Glutamatergic neuron (in vitro differentiated cells): Measurements from ENCODE around the gene SMAD5. TPM values are rescaled to one million over a fixed set of nuclear protein-coding genes. Genes with fewer than 3 reads are reported as not detected.

ENCODE experiments used
- DNase-seq: peaks from one replicate; pipeline ENCODE4 v3.0.0; 2022
- H3K27ac Mint-ChIP-seq: one replicate; pipeline ENCODE4 v1.8.0; 2020; ENCODE audit warnings: mild to moderate bottlenecking, mixed read lengths, inconsistent platforms; ENCODE audit not compliant: unreplicated experiment
- H3K27me3 Mint-ChIP-seq: one replicate; pipeline ENCODE4 v1.8.0; 2020; ENCODE audit warnings: mild to moderate bottlenecking, moderate library complexity, mixed read lengths, inconsistent platforms; ENCODE audit not compliant: unreplicated experiment
- H3K36me3 Mint-ChIP-seq: one replicate; pipeline ENCODE4 v1.8.0; 2020; ENCODE audit warnings: mild to moderate bottlenecking, mixed read lengths, inconsistent platforms; ENCODE audit not compliant: unreplicated experiment
- H3K4me1 Mint-ChIP-seq: one replicate; pipeline ENCODE4 v1.8.0; 2020; ENCODE audit warnings: mild to moderate bottlenecking, low read depth, mixed read lengths, inconsistent platforms; ENCODE audit not compliant: unreplicated experiment
- H3K4me3 Mint-ChIP-seq: one replicate; pipeline ENCODE4 v1.8.0; 2020; ENCODE audit warnings: mild to moderate bottlenecking, mixed read lengths, inconsistent platforms; ENCODE audit not compliant: unreplicated experiment
- H3K9me3 Mint-ChIP-seq: one replicate; pipeline ENCODE4 v1.8.0; 2020; ENCODE audit warnings: mild to moderate bottlenecking, moderate library complexity, mixed read lengths, inconsistent platforms; ENCODE audit not compliant: unreplicated experiment
- CTCF ChIP-seq: fragments of 200-600 bp; sonication (generic); IDR thresholded peaks from one replicate; pipeline ENCODE4 v1.5.0; 2021; ENCODE audit not compliant: partially characterized antibody, unreplicated experiment
- total RNA-seq: library from RNA; stranded (reverse); fragmentation: NEBNext Ultra II Directional; extraction: Animal tissue kit (Norgen Biotek cat#: 25700); gene quantifications from one replicate; pipeline ENCODE4 v1.2.1, GENCODE V29; 2021; ENCODE audit not compliant: unreplicated experiment

SMAD5 gene
- total RNA-seq, 1 donor from 2014 or later = 36.9 TPM

GRCh38 chr5:136211282-136212040 lies 78.8 kb downstream of the SMAD5 start:
- Mint-ChIP-seq H3K36me3 (peaks cover under 1% of the 10 kb centered on the region), H3K27me3 (peaks cover 7% of the 10 kb centered on the region), H3K4me1 (peaks cover 13% of the 10 kb centered on the region), H3K27ac (no peak overlapping the region), H3K9me3 (peaks cover 6% of the 10 kb centered on the region), H3K4me3 (no peak overlapping the region)
- TF ChIP-seq CTCF = no peak
- DNase-seq = no peak

GRCh38 chr5:136212252-136212721 lies 79.6 kb downstream of the SMAD5 start:
- Mint-ChIP-seq H3K27ac (no peak overlapping the region), H3K27me3 (peaks cover 4% of the 10 kb centered on the region), H3K36me3 (no peaks in the 10 kb centered on the region), H3K9me3 (peaks cover 6% of the 10 kb centered on the region), H3K4me3 (no peak overlapping the region), H3K4me1 (peaks cover 13% of the 10 kb centered on the region)
- TF ChIP-seq CTCF = peak; percentile 88
- DNase-seq = peak; percentile 74

- peaks cover 13% of the 10 kb centered on the region for H3K4me1 Mint-ChIP-seq
Observed at GRCh38 chr5:136213919-136214493, 81.4 kb downstream of the SMAD5 start.

GRCh38 chr5:136215812-136216211 lies 83.2 kb downstream of the SMAD5 start:
- no peak for TF ChIP-seq CTCF
- no peak overlapping the region for H3K27ac Mint-ChIP-seq
- peaks cover 2% of the 10 kb centered on the region for H3K9me3 Mint-ChIP-seq
- peaks cover 4% of the 10 kb centered on the region for H3K27me3 Mint-ChIP-seq
- H3K4me1 Mint-ChIP-seq = peaks cover 7% of the 10 kb centered on the region
- DNase-seq = no peak
- H3K36me3 Mint-ChIP-seq = peaks cover 5% of the 10 kb centered on the region
- H3K4me3 Mint-ChIP-seq = no peak overlapping the region

More at GRCh38 chr5:136213919-136214493, 81.4 kb downstream of the SMAD5 start:
- no peak for DNase-seq
- H3K27ac Mint-ChIP-seq = no peak overlapping the region
- H3K27me3 Mint-ChIP-seq = peaks cover 4% of the 10 kb centered on the region
- H3K9me3 Mint-ChIP-seq = peaks cover 6% of the 10 kb centered on the region
- H3K36me3 Mint-ChIP-seq = no peaks in the 10 kb centered on the region
- H3K4me3 Mint-ChIP-seq = no peak overlapping the region
- TF ChIP-seq CTCF = no peak

GRCh38 chr5:136216230-136216629 lies 83.6 kb downstream of the SMAD5 start:
- Mint-ChIP-seq H3K9me3 (peaks cover 1% of the 10 kb centered on the region), H3K4me3 (no peak overlapping the region), H3K36me3 (peaks cover 7% of the 10 kb centered on the region), H3K27ac (no peak overlapping the region), H3K27me3 (peaks cover 4% of the 10 kb centered on the region), H3K4me1 (peaks cover 7% of the 10 kb centered on the region)
- no peak for TF ChIP-seq CTCF
- DNase-seq = no peak
